BLaER1 treated with 17β-estradiol and CSF1 and Interleukin-3, amounts not matched to agents 10 nM and 100 nM (cell line): ENCODE results near the gene WNT2.

ENCODE experiments used
- H3K27ac ChIP-seq, 11 experiments: shearing (Covaris generic); formaldehyde crosslinking; 2 replicates each; pipeline ENCODE4 v1.8.1; 2022
- H3K27me3 ChIP-seq, 11 experiments: shearing (Covaris generic); formaldehyde crosslinking; 2 replicates each; pipeline ENCODE4 v1.8.1; 2022
- H3K36me3 ChIP-seq, 11 experiments: shearing (Covaris generic); formaldehyde crosslinking; 2 replicates each; pipeline ENCODE4 v1.8.1; 2022
- H3K4me1 ChIP-seq, 10 experiments: shearing (Covaris generic); formaldehyde crosslinking; 2 replicates each; pipeline ENCODE4 v1.8.1; 2022
- H3K4me2 ChIP-seq, 11 experiments: shearing (Covaris generic); formaldehyde crosslinking; 2 replicates each; pipeline ENCODE4 v1.8.1; 2022
- H3K4me3 ChIP-seq, 10 experiments: shearing (Covaris generic); formaldehyde crosslinking; 2 replicates each; pipeline ENCODE4 v1.8.1; 2022
- H3K9ac ChIP-seq, 11 experiments: shearing (Covaris generic); formaldehyde crosslinking; 2 replicates each; pipeline ENCODE4 v1.8.1; 2022
- H3K9me3 ChIP-seq, 11 experiments: shearing (Covaris generic); formaldehyde crosslinking; replicated peaks in 1 of 11; 2 replicates each; pipeline ENCODE4 v1.8.1; 2022
- H4K20me1 ChIP-seq, 11 experiments: shearing (Covaris generic); formaldehyde crosslinking; 2 replicates each; pipeline ENCODE4 v1.8.1; 2022
- Cebpa-rat ChIP-seq, 11 experiments: shearing (Covaris generic); IDR thresholded peaks; 2 replicates each; pipeline ENCODE4 v1.8.1; 2022

The WNT2 gene

DNA sequence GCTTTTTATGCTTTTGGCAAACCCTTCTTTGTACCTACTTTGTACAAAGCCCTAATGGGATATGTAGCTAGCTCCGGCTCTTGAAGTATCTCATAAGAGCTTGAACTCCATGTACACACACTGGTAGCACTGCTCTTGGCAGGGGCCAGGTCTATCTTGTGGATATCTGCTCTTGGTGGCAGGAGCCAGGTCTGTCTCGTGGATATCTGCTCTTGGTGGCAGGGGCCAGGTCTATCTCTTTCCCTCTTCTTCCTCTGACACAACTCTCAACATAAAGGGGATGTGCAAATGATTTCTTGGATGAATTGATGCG is 91.9 kb downstream of the WNT2 start:
- H3K27ac ChIP-seq, result no peak overlapping the region
- no peak overlapping the region for H3K9ac ChIP-seq
- H3K4me1 ChIP-seq, result no peaks in the 10 kb centered on the region
- H4K20me1 ChIP-seq, result no peaks in the 10 kb centered on the region
- no peaks in the 10 kb centered on the region for H3K36me3 ChIP-seq
- no peak overlapping the region for H3K4me2 ChIP-seq
- TF ChIP-seq Cebpa-rat (IDR thresholded peaks at IDR 0.05), result no peak
- H3K9me3 ChIP-seq, result peaks cover 0 to 15% (median 0%) of the 10 kb centered on the region in 11 experiments; a peak in 5 of 22 replicates
- H3K27me3 ChIP-seq, result no peaks in the 10 kb centered on the region
- no peak overlapping the region for H3K4me3 ChIP-seq

DNA sequence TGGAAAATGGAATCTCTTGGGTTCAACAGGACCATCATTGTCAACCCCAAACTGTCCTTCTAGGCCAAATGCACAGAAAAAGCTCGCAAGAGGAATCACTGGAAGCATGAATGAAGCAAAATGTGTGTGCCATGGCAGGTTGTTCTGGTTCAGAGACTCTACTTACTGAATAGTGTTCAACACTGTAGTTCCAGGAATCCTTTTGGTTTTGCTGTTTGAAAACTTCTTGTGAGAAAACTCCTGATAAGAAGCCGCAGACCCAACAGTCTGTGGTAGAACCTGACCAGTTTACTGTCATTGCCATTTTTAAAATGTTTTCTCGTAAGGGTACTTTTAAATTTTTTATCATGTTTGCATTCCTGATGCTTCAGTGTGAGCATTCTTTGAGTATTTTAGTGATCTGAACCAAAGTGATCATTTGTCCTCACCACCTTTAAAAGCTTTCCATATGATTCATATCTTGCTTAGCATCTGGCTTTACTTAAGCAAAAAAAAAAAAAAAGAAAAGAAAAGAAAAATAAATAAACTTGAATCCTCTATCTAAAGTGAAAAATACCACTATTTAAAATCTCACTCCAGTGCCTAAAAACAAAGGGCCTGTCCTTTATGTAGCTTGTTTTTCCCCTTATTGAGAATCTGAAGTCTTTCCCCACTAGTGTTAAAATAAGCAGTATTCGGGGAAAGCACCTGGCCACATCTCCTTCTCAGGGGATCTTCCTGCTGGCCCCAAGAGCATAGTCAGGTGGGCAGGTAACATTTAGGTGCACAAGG is 92.4 kb downstream of the WNT2 start:
- no peaks in the 10 kb centered on the region for H3K27me3 ChIP-seq
- H4K20me1 ChIP-seq, result no peaks in the 10 kb centered on the region
- H3K4me1 ChIP-seq, result no peaks in the 10 kb centered on the region
- H3K27ac ChIP-seq, result no peak overlapping the region
- TF ChIP-seq Cebpa-rat (IDR thresholded peaks at IDR 0.05), result no peak
- no peaks in the 10 kb centered on the region for H3K36me3 ChIP-seq
- peaks cover 0 to 13% (median 0%) of the 10 kb centered on the region in 11 experiments; a peak in 3 of 22 replicates for H3K9me3 ChIP-seq
- no peak overlapping the region for H3K4me2 ChIP-seq
- no peak overlapping the region for H3K4me3 ChIP-seq
- no peak overlapping the region for H3K9ac ChIP-seq

DNA sequence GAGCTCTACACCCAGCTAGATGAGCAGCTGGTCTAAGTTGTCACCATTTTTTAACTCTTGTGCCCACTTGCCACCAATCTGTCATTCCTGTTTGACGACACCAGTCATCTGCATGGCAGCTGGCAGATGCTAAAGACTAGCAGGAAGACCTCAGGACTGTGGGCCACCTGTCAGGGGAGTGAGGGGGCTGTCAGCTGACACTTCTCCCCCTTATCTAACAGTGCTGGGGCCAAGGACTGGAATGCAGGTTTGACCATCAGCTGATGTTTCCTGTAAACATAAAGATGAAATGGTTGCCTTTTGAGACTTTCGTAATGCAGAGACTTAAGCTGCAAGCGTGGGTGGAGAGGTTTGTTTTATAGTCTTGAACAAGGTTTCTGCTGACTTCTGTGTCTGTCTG is 93.5 kb downstream of the WNT2 start:
- H3K4me2 ChIP-seq, result no peak overlapping the region
- no peak overlapping the region for H3K4me3 ChIP-seq
- H3K36me3 ChIP-seq, result no peaks in the 10 kb centered on the region
- no peaks in the 10 kb centered on the region for H4K20me1 ChIP-seq
- peaks cover 0 to 13% (median 0%) of the 10 kb centered on the region in 11 experiments; a peak in 3 of 22 replicates for H3K9me3 ChIP-seq
- no peak overlapping the region for H3K9ac ChIP-seq
- no peaks in the 10 kb centered on the region for H3K4me1 ChIP-seq
- TF ChIP-seq Cebpa-rat (IDR thresholded peaks at IDR 0.05), result no peak
- H3K27me3 ChIP-seq, result no peaks in the 10 kb centered on the region
- no peak overlapping the region for H3K27ac ChIP-seq

DNA sequence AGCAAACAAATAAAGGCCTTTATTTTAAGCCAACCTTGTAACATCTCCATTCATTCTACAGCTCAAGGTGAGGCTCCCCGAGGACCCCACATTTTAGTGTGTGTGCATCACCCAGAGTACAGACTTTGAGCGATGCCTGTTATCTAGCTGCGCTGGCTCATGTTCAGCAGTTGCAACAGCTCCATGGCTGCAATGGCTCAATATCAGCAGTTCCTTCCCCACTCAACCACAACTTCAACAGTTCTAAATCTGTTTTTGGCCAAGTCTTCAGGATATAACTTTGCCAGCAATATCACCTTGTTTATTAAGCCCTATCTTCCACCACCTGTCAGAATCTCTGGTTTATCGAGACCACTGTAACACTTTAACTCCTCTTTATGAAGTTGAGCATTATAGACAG is 95.8 kb downstream of the WNT2 start:
- H3K4me2 ChIP-seq, result no peak overlapping the region
- H4K20me1 ChIP-seq, result no peaks in the 10 kb centered on the region
- peaks cover 0 to 12% (median 0%) of the 10 kb centered on the region in 11 experiments; a peak in 3 of 22 replicates for H3K36me3 ChIP-seq
- no peaks in the 10 kb centered on the region for H3K27me3 ChIP-seq
- no peaks in the 10 kb centered on the region for H3K4me1 ChIP-seq
- no peak for TF ChIP-seq Cebpa-rat (IDR thresholded peaks at IDR 0.05)
- 0 out of 22 replicates have a peak, but pooled peaks cover 0 to under 1% (median 0%) of the 10 kb centered on the region in 11 experiments for H3K9me3 ChIP-seq
- no peak overlapping the region for H3K9ac ChIP-seq
- no peak overlapping the region for H3K4me3 ChIP-seq
- H3K27ac ChIP-seq, result no peak overlapping the region

DNA sequence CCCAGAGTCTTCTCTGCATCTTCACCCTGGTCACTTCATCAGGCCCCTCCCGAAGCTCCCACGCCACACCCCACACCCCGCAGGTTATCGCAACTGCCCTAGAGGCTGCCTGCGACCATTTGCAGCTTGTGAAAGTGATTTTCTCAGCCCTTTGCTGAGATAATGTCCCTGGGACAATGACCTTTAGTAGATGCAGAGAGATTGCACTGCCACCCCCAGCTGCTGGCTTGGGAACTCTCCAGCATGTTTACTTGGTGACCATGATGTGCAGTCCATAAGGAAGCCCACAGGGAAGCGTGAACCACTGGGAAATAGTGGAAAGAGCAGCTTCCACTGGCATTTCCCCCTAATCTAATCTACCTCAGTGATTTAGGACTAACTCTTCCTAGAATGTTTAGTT is 97.3 kb downstream of the WNT2 start:
- Histone ChIP-seq H3K4me3 (no peak overlapping the region), H3K27ac (no peak overlapping the region), H4K20me1 (no peaks in the 10 kb centered on the region), H3K9me3 (no peaks in the 10 kb centered on the region), H3K27me3 (no peaks in the 10 kb centered on the region), H3K9ac (no peak overlapping the region), H3K4me1 (no peaks in the 10 kb centered on the region), H3K4me2 (no peak overlapping the region), H3K36me3 (peaks cover 0 to 12% (median 0%) of the 10 kb centered on the region in 11 experiments; a peak in 3 of 22 replicates)
- no peak for TF ChIP-seq Cebpa-rat (IDR thresholded peaks at IDR 0.05)
